H9 (cell line): ENCODE measurements around the gene LRRC27. TPM values are rescaled to one million over a fixed set of nuclear protein-coding genes. Genes with fewer than 3 reads are reported as not detected.

Experiments used
- DNase-seq: peaks from one replicate; pipeline ENCODE4 v3.0.0-alpha.2; 2017
- H2AFZ ChIP-seq: one replicate; pipeline ENCODE4 v1.6.1; 2013; ENCODE audit warnings: mild to moderate bottlenecking, low read length, control low read depth, moderate library complexity
- H2AK5ac ChIP-seq: 2 replicates; pipeline ENCODE4 v1.6.1; 2013; ENCODE audit warnings: low read length, control low read depth, mixed read lengths; ENCODE audit not compliant: insufficient read length
- H2BK120ac ChIP-seq: one replicate; pipeline ENCODE4 v1.6.1; 2013; ENCODE audit warnings: low read depth, mild to moderate bottlenecking, low read length, control low read depth, inconsistent platforms; ENCODE audit not compliant: poor library complexity, severe bottlenecking
- H2BK12ac ChIP-seq: 2 replicates; pipeline ENCODE4 v1.6.1; 2013; ENCODE audit warnings: low read length, control low read depth, mixed read lengths, low read depth; ENCODE audit not compliant: insufficient read length
- H2BK15ac ChIP-seq: 2 replicates; pipeline ENCODE4 v1.6.1; 2013; ENCODE audit warnings: low read depth, low read length, control low read depth
- H2BK20ac ChIP-seq: one replicate; pipeline ENCODE4 v1.6.1; 2013; ENCODE audit warnings: low read depth, mild to moderate bottlenecking, low read length, control low read depth, inconsistent platforms; ENCODE audit not compliant: poor library complexity, severe bottlenecking
- H2BK5ac ChIP-seq: 2 replicates; pipeline ENCODE4 v1.6.1; 2013; ENCODE audit warnings: low read length, control low read depth, mixed read lengths; ENCODE audit not compliant: insufficient read length
- H3K14ac ChIP-seq: 2 replicates; pipeline ENCODE4 v1.6.1; 2013; ENCODE audit warnings: low read length, control low read depth; ENCODE audit not compliant: insufficient read depth
- H3K18ac ChIP-seq: 2 replicates; pipeline ENCODE4 v1.6.1; 2013; ENCODE audit warnings: low read depth, mild to moderate bottlenecking, mixed read lengths, low read length, control low read depth; ENCODE audit not compliant: insufficient read length
- H3K23ac ChIP-seq: 2 replicates; pipeline ENCODE4 v1.6.1; 2013; ENCODE audit warnings: low read length, control low read depth, mixed read lengths, low read depth; ENCODE audit not compliant: insufficient read length
- H3K23me2 ChIP-seq: 2 replicates; pipeline ENCODE4 v1.6.1; 2013; ENCODE audit warnings: low read depth, mild to moderate bottlenecking, mixed read lengths, low read length, control low read depth; ENCODE audit not compliant: insufficient read length, poor library complexity, severe bottlenecking
- H3K27ac ChIP-seq: 2 replicates; pipeline ENCODE4 v1.5.1; 2013; ENCODE audit warnings: low read length, control low read depth, mixed read lengths, low read depth; ENCODE audit not compliant: insufficient read length
- H3K27me3 ChIP-seq: 2 replicates; pipeline ENCODE4 v1.6.1; 2013; ENCODE audit warnings: low read length, control low read depth, inconsistent platforms; ENCODE audit not compliant: insufficient read depth
- H3K4ac ChIP-seq: 2 replicates; pipeline ENCODE4 v1.6.1; 2013; ENCODE audit warnings: low read depth, mild to moderate bottlenecking, control low read depth, inconsistent platforms, low read length, moderate library complexity
- H3K4me1 ChIP-seq: 2 replicates; pipeline ENCODE4 v1.6.1; 2013; ENCODE audit warnings: low read length, control low read depth, inconsistent platforms; ENCODE audit not compliant: insufficient read depth
- H3K4me2 ChIP-seq: 2 replicates; pipeline ENCODE4 v1.6.1; 2013; ENCODE audit warnings: low read length, control low read depth, mixed read lengths; ENCODE audit not compliant: insufficient read length, insufficient read depth
- H3K56ac ChIP-seq: 2 replicates; pipeline ENCODE4 v1.6.1; 2013; ENCODE audit warnings: low read depth, mild to moderate bottlenecking, mixed read lengths, low read length, control low read depth; ENCODE audit not compliant: insufficient read length
- H3K79me1 ChIP-seq: 2 replicates; pipeline ENCODE4 v1.6.1; 2013; ENCODE audit warnings: low read depth, mild to moderate bottlenecking, moderate library complexity, low read length, control low read depth, inconsistent platforms; ENCODE audit not compliant: insufficient read depth, poor library complexity, severe bottlenecking
- H3K79me2 ChIP-seq: 2 replicates; pipeline ENCODE4 v1.6.1; 2013; ENCODE audit warnings: low read length, control low read depth, inconsistent platforms; ENCODE audit not compliant: insufficient read depth
- H3K9ac ChIP-seq: 2 replicates; pipeline ENCODE4 v1.6.1; 2013; ENCODE audit warnings: low read length, control low read depth, mixed read lengths; ENCODE audit not compliant: insufficient read length; ENCODE audit errors: extremely low read depth
- H3K9me3 ChIP-seq: one replicate; pipeline ENCODE4 v1.6.1; 2013; ENCODE audit warnings: low read depth, low read length, inconsistent platforms; ENCODE audit not compliant: control insufficient read depth
- H3T11ph ChIP-seq: one replicate; pipeline ENCODE4 v1.6.1; 2013; ENCODE audit warnings: mild to moderate bottlenecking, low read length, control low read depth, inconsistent platforms
- H4K20me1 ChIP-seq: one replicate; pipeline ENCODE4 v1.6.1; 2013; ENCODE audit not compliant: control insufficient read depth, insufficient read length, insufficient read depth
- H4K5ac ChIP-seq: 2 replicates; pipeline ENCODE4 v1.6.1; 2013; ENCODE audit warnings: low read depth, mild to moderate bottlenecking, mixed read lengths, low read length, control low read depth; ENCODE audit not compliant: insufficient read length
- H4K8ac ChIP-seq: replicated peaks from 2 replicates; pipeline ENCODE4 v1.6.1; 2013; ENCODE audit warnings: low read length, control low read depth, mixed read lengths, low read depth; ENCODE audit not compliant: insufficient read length
- H4K91ac ChIP-seq: 2 replicates; pipeline ENCODE4 v1.6.1; 2013; ENCODE audit warnings: low read depth, mild to moderate bottlenecking, moderate library complexity, mixed read lengths, low read length, control low read depth; ENCODE audit not compliant: insufficient read length
- H3K27ac Mint-ChIP-seq, 3 experiments: 2 replicates in 2 of 3; 3 replicates in 1 of 3; pipeline ENCODE4 v1.8.0; 2020 to 2021; ENCODE audit warnings: mixed read lengths in 3 of 3, mild to moderate bottlenecking in 1 of 3, moderate library complexity in 1 of 3
- H3K27me3 Mint-ChIP-seq: 2 replicates; pipeline ENCODE4 v1.8.0; 2021; ENCODE audit warnings: low read depth, mild to moderate bottlenecking, moderate library complexity, mixed read lengths
- H3K36me3 Mint-ChIP-seq, 3 experiments: 2 replicates in 2 of 3; 3 replicates in 1 of 3; pipeline ENCODE4 v1.8.0; 2020 to 2021; ENCODE audit warnings: low read depth in 3 of 3, mixed read lengths in 3 of 3; ENCODE audit not compliant: insufficient read depth in 1 of 3
- H3K4me1 Mint-ChIP-seq, 2 experiments: 2 replicates each; pipeline ENCODE4 v1.8.0; 2020; ENCODE audit warnings: mixed read lengths in 2 of 2
- H3K4me3 Mint-ChIP-seq, 2 experiments: 2 replicates in 1 of 2; 3 replicates in 1 of 2; pipeline ENCODE4 v1.8.0; 2020 to 2021; ENCODE audit warnings: mild to moderate bottlenecking in 2 of 2, mixed read lengths in 2 of 2, moderate library complexity in 1 of 2
- H3K9me3 Mint-ChIP-seq, 2 experiments: 2 replicates in 1 of 2; 3 replicates in 1 of 2; pipeline ENCODE4 v1.8.0; 2020; ENCODE audit warnings: mild to moderate bottlenecking in 2 of 2, mixed read lengths in 2 of 2, moderate library complexity in 1 of 2
- CTCF ChIP-seq: fragments of 200-600 bp; sonication (generic); conservative IDR thresholded peaks from 3 replicates; pipeline ENCODE4 v1.8.0; 2021; ENCODE audit warnings: antibody characterized with exemption, mild to moderate bottlenecking
- WGBS: extraction: QIAGEN DNeasy Blood & Tissue Kit; methylation state at CpG from one replicate; pipeline ENCODE4 v1.1.7; 2013; ENCODE audit warnings: missing lambda C conversion rate, low lambda C conversion rate, mixed read lengths; ENCODE audit not compliant: insufficient read length; ENCODE audit errors: extremely low coverage; 5-methylcytosine and 5-hydroxymethylcytosine counted together
- total RNA-seq: library from RNA; stranded (reverse); gene quantifications from 2 replicates; pipeline ENCODE4 v1.2.1, GENCODE V29; 2021

The LRRC27 gene
- total RNA-seq, 1 experiment from 2014 or later: 2.7 TPM

- Histone ChIP-seq H2BK5ac (no peak overlapping the region), H3K9ac (no peak overlapping the region), H3T11ph (no peak overlapping the region), H3K27me3 (no peaks in the 10 kb centered on the region), H3K4me1 (no peaks in the 10 kb centered on the region), H3K23me2 (no peaks in the 10 kb centered on the region), H3K23ac (no peak overlapping the region), H3K14ac (no peak overlapping the region; the same call in 1 of the 2 replicates), H3K56ac (no peak overlapping the region), H2BK12ac (no peak overlapping the region), H2BK120ac (no peak overlapping the region), H3K79me1 (no peaks in the 10 kb centered on the region), H4K8ac (no peak overlapping the region), H4K20me1 (no peaks in the 10 kb centered on the region), H4K91ac (no peak overlapping the region), H2BK20ac (no peak overlapping the region), H2AFZ (no peak overlapping the region), H2AK5ac (no peak overlapping the region), H3K4me2 (no peak overlapping the region), H3K27ac (no peak overlapping the region), H3K79me2 (no peaks in the 10 kb centered on the region), H4K5ac (no peak overlapping the region), H2BK15ac (no peak overlapping the region), H3K18ac (no peak overlapping the region), H3K9me3 (no peaks in the 10 kb centered on the region), H3K4ac (no peak overlapping the region)
- no CpG with 5 or more reads among the region's 30 CpGs for WGBS
- DNase-seq: no peak
- TF ChIP-seq CTCF: no peak
- H3K27me3 Mint-ChIP-seq: peaks cover 5% of the 10 kb centered on the region
- H3K9me3 Mint-ChIP-seq: peaks cover 0 to 2% of the 10 kb centered on the region in 2 experiments; a peak in 1 of 5 replicates
- no peak overlapping the region for H3K27ac Mint-ChIP-seq
- H3K4me1 Mint-ChIP-seq: peaks cover 16 to 20% of the 10 kb centered on the region in 2 experiments
- no peaks in the 10 kb centered on the region; a peak in 1 of 7 replicates for H3K36me3 Mint-ChIP-seq
- H3K4me3 Mint-ChIP-seq: no peak overlapping the region
Measured at GRCh38 chr10:132292287-132293200, 39.4 kb upstream of the LRRC27 start.
